HCT116 (cell line): ENCODE data around the gene KCNIP4. TPM values are rescaled to one million over a fixed set of nuclear protein-coding genes. Genes with fewer than 3 reads are reported as not detected.
A peak's percentile ranks its signal among the peaks of the same experiment; 100 is the strongest.

Experiments used
- ATAC-seq: fragments of 200-7000 bp; cut with Tn5 transposase; 2 replicates; pipeline ENCODE4 v1.9.1; 2020; ENCODE audit warnings: mild to moderate bottlenecking, moderate library complexity
- BruUV-seq: library from RNA; stranded (reverse); fragments of 400-500 nt; replicated peaks from 2 replicates; lab custom pipeline; 2021; lab: Mats Ljungman, UMichigan
- CTCF ChIA-PET: fragments of 300-600 bp; sonication (Branson Sonifier 250); formaldehyde crosslinking; loops from one replicate; lab custom pipeline; 2021; ENCODE audit warnings: antibody characterized with exemption; lab: Charles Lee
- POLR2A ChIA-PET: fragments of 300-600, 350-600 bp; sonication (Branson Sonifier 250); formaldehyde crosslinking; loops from one replicate; lab custom pipeline; 2021; ENCODE audit warnings: antibody characterized with exemption; lab: Charles Lee
- RAD21 ChIA-PET, 2 experiments: fragments of 300-600 bp; sonication (Branson Sonifier 250); formaldehyde crosslinking; loops; one replicate each; lab custom pipeline; 2023; ENCODE audit warnings: low total read pairs in 2 of 2; ENCODE audit not compliant: uncharacterized antibody in 2 of 2, unreplicated experiment in 2 of 2, low non-redundant PET in 1 of 2; lab: Charles Lee
- DNase-seq: peaks from one replicate; pipeline ENCODE4 v3.0.0-alpha.2; 2010; ENCODE audit warnings: low read depth, low spot score
- H2AFZ ChIP-seq: fragments of 200-600 bp; shearing (Covaris generic), sonication (generic); 2 replicates; pipeline ENCODE4 v1.6.1; 2017; ENCODE audit warnings: low read depth, mixed run types, mixed read lengths, antibody characterized with exemption, low read length; ENCODE audit not compliant: poor library complexity, severe bottlenecking
- H3K27ac ChIP-seq: 2 replicates; pipeline ENCODE4 v1.5.1; 2012; ENCODE audit warnings: low read depth, low read length
- H3K27me3 ChIP-seq: fragments of 200-600 bp; sonication (generic); 2 replicates; pipeline ENCODE4 v1.6.1; 2016; ENCODE audit warnings: mixed run types, low read length, mixed read lengths; ENCODE audit not compliant: insufficient read depth
- H3K36me3 ChIP-seq, 2 experiments: fragments of 200-500 bp in 1 of 2; fragments of 200-600 bp in 1 of 2; sonication (Bioruptor generic) in 1 of 2; sonication (generic) in 1 of 2; 2 replicates each; pipeline versions ENCODE4 v1.5.1 to v1.6.1; 2014 to 2016; ENCODE audit warnings: low read length in 2 of 2, inconsistent platforms in 1 of 2, mixed read lengths in 1 of 2, mixed run types in 1 of 2; ENCODE audit not compliant: insufficient read depth in 2 of 2, control insufficient read depth in 1 of 2
- H3K4me1 ChIP-seq, 2 experiments: fragments of 200-600 bp in 1 of 2; sonication (generic) in 1 of 2; 2 replicates each; pipeline versions ENCODE4 v1.5.1 to v1.6.1; 2012 to 2017; ENCODE audit warnings: low read length in 2 of 2, inconsistent platforms in 1 of 2, mild to moderate bottlenecking in 1 of 2, mixed read lengths in 1 of 2, mixed run types in 1 of 2, moderate library complexity in 1 of 2; ENCODE audit not compliant: insufficient read depth in 2 of 2, control insufficient read depth in 1 of 2
- H3K4me2 ChIP-seq: fragments of 200-600 bp; sonication (generic); 2 replicates; pipeline ENCODE4 v1.6.1; 2017; ENCODE audit warnings: mixed run types, low read length, mixed read lengths
- H3K4me3 ChIP-seq, 2 experiments: fragments of 200-600 bp in 1 of 2; sonication (generic) in 1 of 2; replicated peaks in 1 of 2; 2 replicates each; pipeline ENCODE4 v1.5.1; 2011 to 2016; ENCODE audit warnings: low read length in 2 of 2, control low read depth in 1 of 2, low read depth in 1 of 2, mild to moderate bottlenecking in 1 of 2, mixed read lengths in 1 of 2, mixed run types in 1 of 2
- H3K79me2 ChIP-seq: fragments of 200-600 bp; sonication (generic); 2 replicates; pipeline ENCODE4 v1.6.1; 2017; ENCODE audit warnings: mild to moderate bottlenecking, mixed run types, low read length, moderate library complexity, mixed read lengths; ENCODE audit not compliant: insufficient read depth
- H3K9ac ChIP-seq: fragments of 200-600 bp; sonication (generic); 2 replicates; pipeline ENCODE4 v1.6.1; 2016; ENCODE audit warnings: low read length, mixed read lengths
- H3K9me2 ChIP-seq: fragments of 200-600 bp; sonication (generic), shearing (Covaris generic); 2 replicates; pipeline ENCODE4 v1.6.1; 2017; ENCODE audit warnings: mixed run types, mild to moderate bottlenecking, moderate library complexity; ENCODE audit not compliant: insufficient read depth
- H3K9me3 ChIP-seq, 2 experiments: fragments of 200-500 bp in 1 of 2; fragments of 200-600 bp in 1 of 2; sonication (Bioruptor generic) in 1 of 2; sonication (generic) in 1 of 2; 2 replicates each; pipeline ENCODE4 v1.6.1; 2014 to 2017; ENCODE audit warnings: low read length in 2 of 2, mixed read lengths in 2 of 2, inconsistent platforms in 1 of 2, low read depth in 1 of 2, mild to moderate bottlenecking in 1 of 2, mixed run types in 1 of 2, moderate library complexity in 1 of 2; ENCODE audit not compliant: control insufficient read depth in 1 of 2, insufficient read depth in 1 of 2
- H4K20me1 ChIP-seq: fragments of 200-600 bp; sonication (generic), shearing (Covaris generic); 2 replicates; pipeline ENCODE4 v1.6.1; 2017; ENCODE audit warnings: mixed run types, mild to moderate bottlenecking, moderate library complexity; ENCODE audit not compliant: insufficient read depth
- ATF3 ChIP-seq: IDR thresholded peaks from 2 replicates; pipeline ENCODE4 v1.6.1; 2012
- FOSL1 ChIP-seq: IDR thresholded peaks from 2 replicates; pipeline ENCODE4 v1.6.1; 2012; ENCODE audit warnings: low read depth
- JUND ChIP-seq: IDR thresholded peaks from 2 replicates; pipeline ENCODE4 v1.6.1; 2012
- POLR2A ChIP-seq: IDR thresholded peaks from 2 replicates; pipeline ENCODE4 v1.7.0; 2011; ENCODE audit warnings: borderline replicate concordance; ENCODE audit not compliant: insufficient read depth, insufficient read length; ENCODE audit errors: extremely low read depth
- REST ChIP-seq: IDR thresholded peaks from 2 replicates; pipeline ENCODE4 v1.6.1; 2012; ENCODE audit warnings: low read depth
- SP1 ChIP-seq: IDR thresholded peaks from 2 replicates; pipeline ENCODE4 v1.6.1; 2012; ENCODE audit warnings: low read depth
- TCF7L2 ChIP-seq: IDR thresholded peaks from 2 replicates; pipeline ENCODE4 v1.7.0; 2011; ENCODE audit warnings: borderline replicate concordance, inconsistent platforms; ENCODE audit not compliant: insufficient read depth, insufficient read length; ENCODE audit errors: extremely low read depth
- ZFX ChIP-seq: fragments of 450-650 bp; IDR thresholded peaks from 2 replicates; pipeline ENCODE4 v1.6.1; 2017
- intact Hi-C: fragments of 100-400 bp; cut with micrococcal nuclease; formaldehyde crosslinking; loops from 2 replicates; pipeline ENCODE4 v1.10.0; 2022
- total RNA-seq: library from RNA; stranded (reverse); gene quantifications from one replicate; pipeline ENCODE4 v1.2.1, GENCODE V29; 2021; ENCODE audit not compliant: unreplicated experiment

Gene KCNIP4
- total RNA-seq, 1 experiment from 2014 or later, result not detected

- Histone ChIP-seq H2AFZ (no peak overlapping the region), H3K27ac (no peak overlapping the region), H3K4me1 (no peaks in the 10 kb centered on the region), H4K20me1 (no peaks in the 10 kb centered on the region), H3K9me3 (no peaks in the 10 kb centered on the region), H3K9me2 (no peaks in the 10 kb centered on the region), H3K27me3 (no peaks in the 10 kb centered on the region), H3K79me2 (no peaks in the 10 kb centered on the region), H3K36me3 (no peaks in the 10 kb centered on the region), H3K9ac (no peak overlapping the region), H3K4me3 (no peak overlapping the region), H3K4me2 (no peak overlapping the region)
- ChIA-PET RAD21 (no interaction called here), POLR2A (no interaction called here), CTCF (no interaction called here)
- intact Hi-C loops, result no loop called here
- no peak for DNase-seq
- TF ChIP-seq TCF7L2 (no peak), ATF3 (no peak), REST (no peak)
- no peak for ATAC-seq
- no TSS peak for BruUV-seq
These were observed 284.2 kb downstream of the KCNIP4 start for GRCh38 chr4:21664355-21664754.

GRCh38 chr4:21656832-21657231 is 291.7 kb downstream of the KCNIP4 start:
- H2AFZ ChIP-seq, result no peak overlapping the region
- H3K79me2 ChIP-seq, result no peaks in the 10 kb centered on the region
- BruUV-seq, result no TSS peak
- peak; percentile 2 for DNase-seq
- H3K9me2 ChIP-seq, result no peaks in the 10 kb centered on the region
- H3K4me3 ChIP-seq, result no peak overlapping the region
- ATAC-seq, result peak; percentile 76
- no peak overlapping the region for H3K9ac ChIP-seq
- no peaks in the 10 kb centered on the region for H3K9me3 ChIP-seq
- no peak overlapping the region for H3K27ac ChIP-seq
- H3K4me2 ChIP-seq, result peak overlapping the region; percentile 39
- intact Hi-C loops, result no loop called here
- no peaks in the 10 kb centered on the region for H3K27me3 ChIP-seq
- H3K36me3 ChIP-seq, result no peaks in the 10 kb centered on the region
- TF ChIP-seq ZFX (no peak), POLR2A (no peak), JUND (peak; percentile 46), REST (no peak), SP1 (peak; percentile 34; the same call in 1 of the 2 replicates), FOSL1 (peak; percentile 27; the same call in 1 of the 2 replicates)
- TF ChIP-seq, all 23 proteins: peak for 3
- Histone ChIP-seq H4K20me1 (no peaks in the 10 kb centered on the region), H3K4me1 (peaks cover 0 to 11% of the 10 kb centered on the region in 2 experiments; a peak in 2 of 4 replicates)
- RAD21 ChIA-PET, result no interaction called here
- POLR2A ChIA-PET, result no interaction called here
- CTCF ChIA-PET, result no interaction called here
